ENCODE data around the gene CDC123.

- TF ChIP-seq TAF1 (IDR thresholded peaks at IDR 0.05; ENCODE audit: low read depth, low read length): no peak
- no peak for TF ChIP-seq POLR2A (IDR thresholded peaks at IDR 0.05; ENCODE audit: low read depth, low read length)
- TF ChIP-seq POLR2AphosphoS5 (IDR thresholded peaks at IDR 0.05; ENCODE audit: low read depth, low read length): no peak
- no peak for TF ChIP-seq SPI1 (IDR thresholded peaks at IDR 0.05; ENCODE audit: low read depth, low read length)
- no peak for TF ChIP-seq PAX5 (IDR thresholded peaks at IDR 0.05; ENCODE audit: insufficient read depth, low read length, severe bottlenecking)
- TF ChIP-seq POU2F2 (IDR thresholded peaks at IDR 0.05; ENCODE audit: low read depth, low read length): no peak
Measured at GRCh38 chr10:12193193-12193592, 2.8 kb upstream of the CDC123 start.

Measured in GM12891 (cell line).